ENCODE results near the gene YPEL3. TPM values are rescaled to one million over a fixed set of nuclear protein-coding genes. Genes with fewer than 3 reads are reported as not detected.
"Not testable (repeated sequence)": the region's sequence is repeated elsewhere in the genome, so short reads cannot be mapped to it uniquely, and the experiment has no call there.

YPEL3 gene
- total RNA-seq, 2 experiments from 2014 or later = 99.4 to 106 TPM

DNA sequence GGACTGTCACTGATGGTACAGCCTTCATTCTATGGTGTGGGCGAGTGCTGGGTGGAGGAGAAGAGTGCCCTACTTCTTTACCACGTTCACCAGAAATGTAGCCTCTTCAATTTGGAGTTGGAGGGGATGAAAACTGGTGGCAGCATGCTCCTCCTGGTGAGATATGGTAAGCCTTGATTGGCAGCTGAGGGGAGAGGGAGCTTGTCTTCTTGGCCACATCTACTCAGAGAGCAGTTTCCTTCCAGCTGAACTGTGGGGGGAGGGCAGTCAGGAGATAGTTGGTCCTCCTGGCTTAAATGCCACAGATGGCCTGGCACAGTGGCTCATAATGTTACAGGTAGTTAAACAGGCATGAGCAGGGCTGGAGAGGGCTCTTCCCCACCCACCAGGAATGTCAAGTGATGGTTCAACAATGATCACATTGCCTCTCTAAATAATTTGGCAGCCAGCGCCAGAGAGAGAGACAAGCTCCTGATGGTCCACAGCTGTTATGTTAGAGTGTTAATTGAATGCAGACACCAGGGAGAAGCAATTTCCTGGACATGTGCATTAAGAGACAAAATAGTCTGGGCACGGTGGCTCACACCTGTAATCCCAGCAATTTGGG, 36.0 kb upstream of the YPEL3 start:
- H3K9me3 Mint-ChIP-seq = peaks cover 2% of the 10 kb centered on the region
- ChIA-PET POLR2A (interaction anchor here (1.1 to 4.2 kb wide), 2 partner anchors 18 to 52 kb away, joined by 3 to 41 read pairs; partner anchors contain the start of genes CORO1A and GDPD3), CTCF (interaction anchor here (1.7 kb wide), 1 partner anchor 11 kb away, joined by 4 read pairs; no protein-coding TSS in a partner anchor)
- H3K4me1 Mint-ChIP-seq = peaks cover 11% of the 10 kb centered on the region
- H3K27ac Mint-ChIP-seq = peak overlapping the region; percentile 52
- H3K27me3 Mint-ChIP-seq = no peaks in the 10 kb centered on the region
- no peak for DNase-seq
- H3K36me3 Mint-ChIP-seq (ENCODE audit: low read depth) = peaks cover 9% of the 10 kb centered on the region
- no peak overlapping the region for H3K4me3 Mint-ChIP-seq

DNA sequence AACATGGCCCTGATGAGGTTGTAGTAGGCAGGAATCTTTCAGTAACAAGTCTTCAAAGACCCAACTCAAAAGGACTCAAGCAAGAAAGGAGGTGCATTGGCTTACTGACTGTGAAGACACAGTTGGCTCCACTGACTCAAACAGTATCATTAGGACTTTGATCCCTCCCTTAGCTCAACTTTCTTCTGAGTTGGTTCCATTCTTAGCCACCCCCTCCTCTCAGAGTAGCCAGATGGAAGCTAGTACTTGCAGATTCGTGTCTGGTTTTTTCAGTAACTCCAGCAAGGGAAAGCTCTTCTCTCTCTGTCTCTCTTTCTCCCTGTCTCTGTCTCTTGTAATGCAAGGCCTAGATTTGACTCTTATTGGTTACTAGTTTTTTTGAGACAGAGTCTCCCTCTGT, 32.0 kb upstream of the YPEL3 start:
- H3K36me3 Mint-ChIP-seq (ENCODE audit: low read depth) = peaks cover 9% of the 10 kb centered on the region
- ChIA-PET CTCF (interaction anchor here (1.5 kb wide), 1 partner anchor 9 kb away, joined by 3 read pairs; no protein-coding TSS in a partner anchor), POLR2A (interaction anchor here (0.7 to 1.2 kb wide), 2 partner anchors 55 to 57 kb away, joined by 3 to 4 read pairs; partner anchors contain the start of gene CORO1A)
- DNase-seq = no peak
- no peak overlapping the region for H3K4me3 Mint-ChIP-seq
- no peak overlapping the region for H3K27ac Mint-ChIP-seq
- H3K4me1 Mint-ChIP-seq = peaks cover 19% of the 10 kb centered on the region
- no peaks in the 10 kb centered on the region for H3K27me3 Mint-ChIP-seq
- peaks cover 2% of the 10 kb centered on the region for H3K9me3 Mint-ChIP-seq

DNA sequence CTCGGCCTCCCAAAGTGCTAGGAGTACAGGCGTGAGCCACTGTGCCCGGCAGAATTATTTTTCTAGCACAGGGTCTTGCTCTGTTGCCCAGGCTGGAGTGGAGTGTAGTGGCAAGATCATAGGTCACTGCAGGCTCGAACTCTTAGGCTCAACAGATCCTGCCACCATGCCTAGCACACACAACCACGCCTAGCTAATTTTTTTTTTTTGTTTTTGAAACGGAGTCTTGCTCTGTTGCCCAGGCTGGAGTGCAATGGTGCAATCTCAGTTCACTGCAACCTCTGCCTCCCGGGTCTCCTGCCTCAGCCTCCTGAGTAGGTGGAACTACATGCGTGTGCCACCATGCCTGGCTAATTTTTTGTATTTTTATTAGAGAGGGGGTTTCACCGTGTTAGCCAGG, 29.7 kb upstream of the YPEL3 start:
- not testable (repeated sequence) for DNase-seq, H3K27me3 Mint-ChIP-seq, H3K4me3 Mint-ChIP-seq, H3K27ac Mint-ChIP-seq, H3K9me3 Mint-ChIP-seq
- Mint-ChIP-seq H3K36me3 (ENCODE audit: low read depth) (peaks cover 13% of the 10 kb centered on the region), H3K4me1 (peaks cover 28% of the 10 kb centered on the region)
- ChIA-PET CTCF (interaction anchor here (3.0 kb wide), 1 partner anchor 13 kb away, joined by 15 read pairs; the partner anchor contains the start of gene GDPD3), POLR2A (interaction anchor here (1.1 to 3.3 kb wide), 3 partner anchors 12 to 60 kb away, joined by 3 to 21 read pairs (median 3); partner anchors contain the start of genes CORO1A and GDPD3)

DNA sequence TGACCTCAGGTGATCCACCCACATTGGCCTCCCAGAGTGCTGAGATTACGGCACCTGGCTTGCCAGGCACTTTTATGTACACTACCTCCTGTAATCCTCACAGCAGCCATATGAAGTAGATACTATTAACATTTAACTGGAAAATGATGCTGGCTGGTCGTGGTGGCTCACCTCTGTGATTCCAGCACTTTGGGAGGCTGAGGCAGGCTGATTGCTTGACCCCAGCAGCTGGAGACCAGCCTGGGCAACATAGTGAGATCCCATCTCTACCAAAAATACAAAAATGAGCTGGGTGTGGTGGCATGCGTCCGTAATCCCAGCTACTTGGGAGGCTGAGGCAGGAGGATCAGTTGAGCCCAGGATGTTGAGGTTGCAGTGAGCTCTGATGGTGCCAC, 29.0 kb upstream of the YPEL3 start:
- H3K27ac Mint-ChIP-seq = no peak overlapping the region
- H3K4me3 Mint-ChIP-seq = no peak overlapping the region
- POLR2A ChIA-PET = interaction anchor here (1.1 to 3.3 kb wide), 3 partner anchors 11 to 61 kb away, joined by 3 to 21 read pairs (median 3); partner anchors contain the start of genes CORO1A and GDPD3
- DNase-seq = no peak
- peaks cover 14% of the 10 kb centered on the region for H3K36me3 Mint-ChIP-seq (ENCODE audit: low read depth)
- no peaks in the 10 kb centered on the region for H3K9me3 Mint-ChIP-seq
- CTCF ChIA-PET = interaction anchor here (3.0 kb wide), 1 partner anchor 13 kb away, joined by 15 read pairs; the partner anchor contains the start of gene GDPD3
- H3K27me3 Mint-ChIP-seq = no peaks in the 10 kb centered on the region
- peaks cover 31% of the 10 kb centered on the region for H3K4me1 Mint-ChIP-seq

- peak; percentile 28 for DNase-seq
- no peaks in the 10 kb centered on the region for H3K9me3 Mint-ChIP-seq
- CTCF ChIA-PET = interaction anchor here (3.0 kb wide), 2 partner anchors 10 to 11 kb away, joined by 12 to 15 read pairs; partner anchors contain the start of gene GDPD3
- no peaks in the 10 kb centered on the region for H3K27me3 Mint-ChIP-seq
- H3K27ac Mint-ChIP-seq = peak overlapping the region; percentile 82
- peaks cover 19% of the 10 kb centered on the region for H3K36me3 Mint-ChIP-seq (ENCODE audit: low read depth)
- POLR2A ChIA-PET = interaction anchor here (1.8 to 3.3 kb wide), 3 partner anchors 9 to 63 kb away, joined by 5 to 21 read pairs (median 14); partner anchors contain the start of genes CORO1A and GDPD3
- peaks cover 39% of the 10 kb centered on the region for H3K4me1 Mint-ChIP-seq
- peak overlapping the region; percentile 88 for H3K4me3 Mint-ChIP-seq
Observed at GRCh38 chr16:30122604-30123160, 26.7 kb upstream of the YPEL3 start.

DNA sequence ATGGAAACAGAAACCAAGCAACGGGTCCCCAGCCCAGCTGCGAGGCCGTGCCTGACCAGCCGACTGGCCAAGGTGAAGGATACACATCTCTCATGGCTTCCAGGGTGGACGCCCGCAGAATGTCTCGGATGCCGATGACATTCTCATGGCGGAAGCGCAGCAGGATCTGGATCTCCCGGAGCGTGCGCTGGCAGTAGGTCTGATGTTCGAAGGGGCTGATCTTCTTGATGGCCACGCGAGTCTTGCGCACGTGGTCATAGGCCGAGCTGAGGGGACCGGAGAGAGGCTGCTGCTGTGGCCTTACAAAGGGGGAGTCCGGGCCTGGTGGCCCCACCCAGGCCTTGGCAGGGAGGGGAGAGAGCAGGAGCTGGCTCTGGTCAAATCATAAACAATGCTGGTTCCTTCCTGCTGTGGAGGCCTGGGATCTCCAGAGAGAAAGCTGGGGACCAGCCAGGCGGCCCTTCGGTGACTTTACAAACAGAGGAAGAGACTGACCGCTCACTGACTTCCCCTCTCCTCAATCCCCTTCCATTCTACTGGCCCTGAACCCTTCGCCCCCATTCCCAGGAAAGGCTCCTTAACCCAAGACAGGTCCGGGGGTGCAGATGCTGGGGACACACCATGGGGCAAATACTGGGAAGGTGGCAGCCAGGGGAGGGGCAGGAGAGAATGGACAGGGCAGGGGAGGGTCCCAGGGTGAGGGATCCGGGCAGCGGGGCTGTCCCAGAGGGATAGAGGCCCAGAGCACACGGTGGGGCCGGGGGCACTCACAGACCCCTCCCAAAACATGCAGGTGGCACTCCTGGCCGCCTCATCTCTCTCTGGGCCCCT, 25.9 kb upstream of the YPEL3 start:
- ChIA-PET POLR2A (interaction anchor here (1.6 kb wide), 1 partner anchor 64 kb away, joined by 6 read pairs; no protein-coding TSS in a partner anchor), CTCF (interaction anchor here (3.0 kb wide), 1 partner anchor 10 kb away, joined by 12 read pairs; no protein-coding TSS in a partner anchor)
- Mint-ChIP-seq H3K27me3 (no peaks in the 10 kb centered on the region), H3K4me3 (peak overlapping the region; percentile 88), H3K4me1 (peaks cover 39% of the 10 kb centered on the region), H3K9me3 (no peaks in the 10 kb centered on the region), H3K36me3 (ENCODE audit: low read depth) (peaks cover 21% of the 10 kb centered on the region), H3K27ac (peak overlapping the region; percentile 82)
- DNase-seq = no peak

DNA sequence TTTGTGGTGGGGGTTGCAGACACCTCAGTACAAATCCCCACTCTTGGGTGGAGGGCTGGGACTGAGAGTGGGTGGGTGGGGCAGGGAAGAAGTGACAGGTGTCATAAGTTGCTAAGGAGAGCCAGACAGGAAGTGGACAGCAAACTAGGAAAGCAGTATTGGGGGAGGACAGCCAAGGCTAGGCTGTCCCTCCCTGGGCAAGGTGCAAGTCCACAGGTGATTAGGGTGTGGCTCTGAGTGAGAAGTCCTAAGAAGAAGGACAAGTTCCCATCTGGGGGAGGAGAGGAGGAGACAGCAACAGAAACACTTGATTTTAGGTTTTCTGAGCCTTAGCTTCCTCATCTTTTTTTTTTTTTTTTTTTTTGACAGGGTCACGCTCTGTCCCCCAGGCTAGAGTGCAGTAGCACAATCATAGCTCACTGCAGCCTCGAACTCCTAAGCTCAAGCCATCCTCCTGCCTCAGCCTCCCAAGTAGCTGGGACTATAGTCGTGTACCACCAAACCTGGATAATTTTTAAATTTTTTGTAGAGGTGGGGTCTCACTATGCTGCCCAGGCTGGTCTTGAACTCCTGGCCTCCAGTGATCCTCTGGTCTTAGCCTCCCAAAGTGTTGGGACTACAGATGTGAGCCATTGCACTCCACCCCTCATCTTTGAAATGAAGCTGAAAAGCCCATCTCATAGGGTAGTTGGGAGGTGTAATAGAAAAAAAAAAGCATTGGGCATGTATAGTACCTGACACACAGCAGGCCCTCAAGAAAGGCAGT, 24.5 kb upstream of the YPEL3 start:
- Mint-ChIP-seq H3K4me1 (peaks cover 39% of the 10 kb centered on the region), H3K4me3 (peak overlapping the region; percentile 32), H3K36me3 (ENCODE audit: low read depth) (peaks cover 25% of the 10 kb centered on the region), H3K27ac (peak overlapping the region; percentile 54), H3K9me3 (no peaks in the 10 kb centered on the region), H3K27me3 (no peaks in the 10 kb centered on the region)
- POLR2A ChIA-PET = interaction anchor here (0.9 to 3.1 kb wide), 4 partner anchors 9 to 66 kb away, joined by 3 to 15 read pairs (median 4); partner anchors contain the start of genes CORO1A and TBX6
- no peak for DNase-seq
- CTCF ChIA-PET = interaction anchor here (0.6 to 3.0 kb wide), 6 partner anchors 9 to 291 kb away, joined by 3 to 12 read pairs (median 4); no protein-coding TSS in a partner anchor

DNA sequence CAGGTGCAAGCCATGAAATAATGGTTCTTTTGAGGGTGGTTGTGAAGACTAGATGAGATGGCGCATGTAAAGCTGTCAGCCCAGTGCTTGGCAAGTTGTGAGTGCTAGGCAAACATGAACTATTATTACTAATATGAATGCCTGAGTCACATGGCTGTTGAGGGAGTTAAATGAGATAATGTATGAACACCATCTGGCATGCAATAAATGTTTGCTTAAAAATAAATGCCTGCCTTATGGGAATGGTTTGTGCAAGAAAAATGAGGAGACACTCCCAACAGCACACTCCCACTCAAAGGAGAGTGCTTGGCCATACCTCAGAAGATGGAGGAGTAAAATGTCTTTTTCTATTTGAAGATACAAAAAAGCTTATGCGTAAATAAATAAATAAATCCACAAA, 23.4 kb upstream of the YPEL3 start:
- H3K36me3 Mint-ChIP-seq (ENCODE audit: low read depth) = peaks cover 33% of the 10 kb centered on the region

DNA sequence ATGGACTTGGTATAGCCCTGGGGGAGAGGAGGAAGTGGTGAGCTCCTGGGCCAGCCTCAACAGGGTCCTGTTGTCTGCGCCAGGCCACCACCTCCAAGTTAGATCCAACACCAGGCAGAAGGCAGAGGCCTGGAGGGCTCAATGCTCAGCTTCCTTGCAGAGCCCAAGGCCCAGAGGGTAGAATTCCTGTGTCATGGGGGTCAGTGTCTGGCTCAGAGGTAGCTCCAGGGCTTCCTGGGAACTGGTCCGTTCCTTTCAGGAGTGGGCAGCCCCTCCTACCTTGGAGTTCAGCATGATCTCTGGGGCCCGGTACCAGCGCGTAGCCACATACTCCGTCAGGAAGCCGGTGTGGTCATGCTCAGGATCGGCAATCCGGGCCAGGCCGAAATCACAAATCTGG, 21.8 kb upstream of the YPEL3 start:
- POLR2A ChIA-PET = interaction anchor here (1.0 to 2.0 kb wide), 2 partner anchors 66 to 68 kb away, joined by 5 to 11 read pairs; partner anchors contain the start of gene CORO1A
- Mint-ChIP-seq H3K4me1 (peaks cover 44% of the 10 kb centered on the region), H3K4me3 (no peak overlapping the region), H3K27me3 (no peaks in the 10 kb centered on the region), H3K27ac (no peak overlapping the region), H3K9me3 (no peaks in the 10 kb centered on the region), H3K36me3 (ENCODE audit: low read depth) (peaks cover 39% of the 10 kb centered on the region)
- CTCF ChIA-PET = interaction anchor here (1.1 kb wide), 1 partner anchor 26 kb away, joined by 5 read pairs; the partner anchor contains the start of gene TBX6
- no peak for DNase-seq

More for the DNA sequence above, 23.4 kb upstream of the YPEL3 start:
- ChIA-PET CTCF (interaction anchor here (3.0 kb wide), 1 partner anchor 7 kb away, joined by 12 read pairs; no protein-coding TSS in a partner anchor), POLR2A (interaction anchor here (3.1 kb wide), 1 partner anchor 64 kb away, joined by 15 read pairs; the partner anchor contains the start of gene CORO1A)
- DNase-seq = no peak
- no peaks in the 10 kb centered on the region for H3K9me3 Mint-ChIP-seq
- H3K4me1 Mint-ChIP-seq = peaks cover 46% of the 10 kb centered on the region
- peak overlapping the region; percentile 54 for H3K27ac Mint-ChIP-seq
- H3K4me3 Mint-ChIP-seq = no peak overlapping the region
- no peaks in the 10 kb centered on the region for H3K27me3 Mint-ChIP-seq

DNA sequence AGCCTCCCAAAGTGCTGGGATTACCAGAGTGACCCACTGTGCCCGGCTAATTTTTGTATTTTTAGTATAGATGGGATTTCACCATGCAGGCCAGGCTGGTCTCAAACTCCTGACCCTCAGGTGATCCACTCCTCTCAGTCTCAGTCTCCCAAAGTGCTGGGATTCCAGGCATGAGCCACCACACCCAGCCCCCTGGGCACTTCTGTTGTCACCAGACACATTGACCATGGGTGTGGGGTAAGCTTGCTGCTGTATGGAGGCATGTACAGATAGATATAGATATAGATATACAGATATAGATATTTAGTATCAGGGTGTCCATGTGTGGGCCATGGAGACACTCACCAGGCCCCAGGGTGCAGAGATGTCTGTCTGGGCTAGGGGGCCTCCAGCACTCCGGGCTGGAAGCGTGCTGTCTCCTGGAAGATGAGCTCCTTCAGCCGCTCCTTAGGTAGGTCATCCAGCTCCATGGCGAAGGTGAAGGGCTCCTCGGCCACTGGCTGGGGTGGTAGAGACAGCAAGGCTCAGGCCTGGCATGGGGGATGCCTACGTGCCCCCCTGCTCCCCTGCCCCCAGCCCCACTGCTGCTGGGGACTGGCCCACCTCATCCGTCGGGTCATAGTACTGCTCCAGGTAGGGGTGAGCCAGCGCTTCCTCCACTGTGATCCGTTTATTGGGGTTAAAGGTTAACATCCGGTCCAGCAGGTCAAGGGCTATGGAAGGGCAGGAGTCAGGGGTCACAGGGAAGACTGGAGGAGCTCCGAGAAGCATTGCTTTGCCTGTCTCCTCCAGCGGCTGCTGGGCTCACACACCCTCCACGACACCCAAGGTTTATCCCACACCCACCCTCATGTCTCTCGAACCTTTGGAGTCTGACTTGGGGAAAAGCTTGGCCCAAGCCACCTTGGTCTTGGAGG, 20.5 kb upstream of the YPEL3 start:
- ChIA-PET CTCF (interaction anchor here (0.6 to 1.1 kb wide), 2 partner anchors 17 to 24 kb away, joined by 4 to 5 read pairs; partner anchors contain the start of gene TBX6), POLR2A (interaction anchor here (0.9 to 5.8 kb wide), 3 partner anchors 63 to 70 kb away, joined by 3 to 32 read pairs (median 11); partner anchors contain the start of gene CORO1A)
- Mint-ChIP-seq H3K36me3 (ENCODE audit: low read depth) (peaks cover 39% of the 10 kb centered on the region), H3K4me1 (peaks cover 36% of the 10 kb centered on the region), H3K27ac (no peak overlapping the region), H3K9me3 (no peaks in the 10 kb centered on the region), H3K27me3 (no peaks in the 10 kb centered on the region), H3K4me3 (no peak overlapping the region)
- no peak for DNase-seq

DNA sequence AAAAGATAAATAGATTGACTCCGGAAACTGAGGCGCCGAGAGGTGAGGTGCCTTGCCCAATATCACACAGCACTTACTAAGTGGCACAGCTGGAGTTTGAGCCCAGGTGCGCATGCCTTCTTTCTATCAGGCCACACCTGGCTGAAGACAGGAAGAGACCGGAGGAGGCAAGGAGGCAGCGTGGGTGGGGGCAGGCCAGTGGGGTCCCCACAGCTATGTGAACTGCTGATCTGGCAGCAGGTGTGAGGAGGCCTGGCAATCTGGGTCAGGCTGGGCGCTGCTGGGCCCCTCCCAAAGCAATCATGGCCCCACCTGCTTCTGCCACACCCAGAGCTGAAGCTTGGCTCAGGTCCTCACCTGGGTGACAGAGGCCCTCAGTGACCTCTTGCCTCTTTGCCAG, 19.2 kb upstream of the YPEL3 start:
- H3K27ac Mint-ChIP-seq = peak overlapping the region; percentile 68

More for the DNA sequence above, 19.2 kb upstream of the YPEL3 start:
- Mint-ChIP-seq H3K9me3 (no peaks in the 10 kb centered on the region), H3K36me3 (ENCODE audit: low read depth) (peaks cover 43% of the 10 kb centered on the region), H3K4me3 (no peak overlapping the region), H3K27me3 (no peaks in the 10 kb centered on the region), H3K4me1 (peaks cover 26% of the 10 kb centered on the region)
- CTCF ChIA-PET = interaction anchor here (1.0 to 1.4 kb wide), 2 partner anchors 23 to 28 kb away, joined by 3 to 6 read pairs; no protein-coding TSS in a partner anchor
- POLR2A ChIA-PET = interaction anchor here (0.7 to 5.8 kb wide), 4 partner anchors 9 to 72 kb away, joined by 3 to 32 read pairs (median 22); partner anchors contain the start of genes CORO1A and MAPK3
- DNase-seq = no peak
